Esophagus muscularis mucosa (tissue), 4 donors: ENCODE measurements around the gene SIRT4.
"Not testable (repeated sequence)": the region's sequence is repeated elsewhere in the genome, so short reads cannot be mapped to it uniquely, and the experiment has no call there.

ENCODE experiments used
- EP300 ChIP-seq: sonication (generic); formaldehyde crosslinking; IDR thresholded peaks from one replicate; pipeline ENCODE4 v1.6.1; 2017; ENCODE audit warnings: antibody characterized with exemption
- POLR2A ChIP-seq: fragments of 450-650 bp; IDR thresholded peaks from one replicate; pipeline ENCODE4 v1.6.1; 2017; ENCODE audit warnings: antibody characterized with exemption, moderate library complexity, mild to moderate bottlenecking, low read depth
- POLR2AphosphoS5 ChIP-seq, 2 donors: sonication (generic); formaldehyde crosslinking; IDR thresholded peaks; one replicate each; pipeline ENCODE4 v1.6.1; 2017; ENCODE audit warnings: antibody characterized with exemption in 2 of 2
- TF ChIP-seq, protein P1 (sequence below), 3 experiments: fragments of 200-600 bp in 2 of 3; fragments of 450-650 bp in 1 of 3; sonication (generic) in 2 of 3; IDR thresholded peaks; one replicate each; pipeline ENCODE4 v1.5.1; 2017 to 2019; ENCODE audit warnings: antibody characterized with exemption in 3 of 3, mild to moderate bottlenecking in 2 of 3, moderate library complexity in 1 of 3

DNA sequence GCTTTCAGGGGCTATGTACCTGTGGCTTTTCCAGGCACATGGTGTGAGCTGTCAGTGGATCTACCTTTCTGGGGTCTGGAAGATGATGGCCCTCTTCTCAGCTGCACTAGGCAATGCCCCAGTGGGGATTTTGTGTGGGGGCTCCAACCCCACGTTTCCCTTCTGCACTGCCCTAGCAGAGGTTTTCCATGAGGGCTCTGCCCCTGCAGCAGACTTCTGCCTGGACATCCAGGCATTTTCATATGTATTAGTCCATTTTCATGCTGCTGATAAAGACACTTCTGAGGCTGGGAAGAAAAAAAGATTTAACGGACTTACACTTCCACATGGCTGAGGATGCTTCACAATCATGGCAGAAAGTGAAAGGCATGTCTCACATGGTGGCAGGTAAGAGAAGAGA, 34.3 kb downstream of the SIRT4 start:
- TF ChIP-seq, protein P1, sequence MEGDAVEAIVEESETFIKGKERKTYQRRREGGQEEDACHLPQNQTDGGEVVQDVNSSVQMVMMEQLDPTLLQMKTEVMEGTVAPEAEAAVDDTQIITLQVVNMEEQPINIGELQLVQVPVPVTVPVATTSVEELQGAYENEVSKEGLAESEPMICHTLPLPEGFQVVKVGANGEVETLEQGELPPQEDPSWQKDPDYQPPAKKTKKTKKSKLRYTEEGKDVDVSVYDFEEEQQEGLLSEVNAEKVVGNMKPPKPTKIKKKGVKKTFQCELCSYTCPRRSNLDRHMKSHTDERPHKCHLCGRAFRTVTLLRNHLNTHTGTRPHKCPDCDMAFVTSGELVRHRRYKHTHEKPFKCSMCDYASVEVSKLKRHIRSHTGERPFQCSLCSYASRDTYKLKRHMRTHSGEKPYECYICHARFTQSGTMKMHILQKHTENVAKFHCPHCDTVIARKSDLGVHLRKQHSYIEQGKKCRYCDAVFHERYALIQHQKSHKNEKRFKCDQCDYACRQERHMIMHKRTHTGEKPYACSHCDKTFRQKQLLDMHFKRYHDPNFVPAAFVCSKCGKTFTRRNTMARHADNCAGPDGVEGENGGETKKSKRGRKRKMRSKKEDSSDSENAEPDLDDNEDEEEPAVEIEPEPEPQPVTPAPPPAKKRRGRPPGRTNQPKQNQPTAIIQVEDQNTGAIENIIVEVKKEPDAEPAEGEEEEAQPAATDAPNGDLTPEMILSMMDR (IDR thresholded peaks at IDR 0.05): not testable (repeated sequence)
- not testable (repeated sequence) for TF ChIP-seq POLR2AphosphoS5 (IDR thresholded peaks at IDR 0.05); POLR2A; EP300
